ES-I3 (cell line): Measurements from ENCODE around the gene TAS2R60.
"Not testable (repeated sequence)": the region's sequence is repeated elsewhere in the genome, so short reads cannot be mapped to it uniquely, and the experiment has no call there.

Source experiments
- H3K36me3 ChIP-seq: 2 replicates; pipeline ENCODE4 v1.6.1; 2013; ENCODE audit warnings: mild to moderate bottlenecking, low read length, control low read depth, moderate library complexity; ENCODE audit not compliant: insufficient read depth
- H3K4me1 ChIP-seq: 2 replicates; pipeline ENCODE4 v1.6.1; 2013; ENCODE audit warnings: mild to moderate bottlenecking, control low read depth, low read length; ENCODE audit not compliant: insufficient read depth
- H3K9ac ChIP-seq: 2 replicates; pipeline ENCODE4 v1.6.1; 2013; ENCODE audit warnings: low read depth, mild to moderate bottlenecking, low read length, moderate library complexity
- H3K9me3 ChIP-seq: 2 replicates; pipeline ENCODE4 v1.6.1; 2013; ENCODE audit warnings: mild to moderate bottlenecking, low read length, moderate library complexity; ENCODE audit not compliant: control insufficient read depth, insufficient read depth

Gene TAS2R60, protein sequence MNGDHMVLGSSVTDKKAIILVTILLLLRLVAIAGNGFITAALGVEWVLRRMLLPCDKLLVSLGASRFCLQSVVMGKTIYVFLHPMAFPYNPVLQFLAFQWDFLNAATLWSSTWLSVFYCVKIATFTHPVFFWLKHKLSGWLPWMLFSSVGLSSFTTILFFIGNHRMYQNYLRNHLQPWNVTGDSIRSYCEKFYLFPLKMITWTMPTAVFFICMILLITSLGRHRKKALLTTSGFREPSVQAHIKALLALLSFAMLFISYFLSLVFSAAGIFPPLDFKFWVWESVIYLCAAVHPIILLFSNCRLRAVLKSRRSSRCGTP

GRCh38 chr7:143443153-143443552 is at the start of gene TAS2R60:
Gene TAS2R60 (plus strand): TSS chr7:143443453. CDS start chr7:143443453, 0 bp downstream.
- no peaks in the 10 kb centered on the region for H3K9me3 ChIP-seq
- no peaks in the 10 kb centered on the region for H3K36me3 ChIP-seq
- H3K4me1 ChIP-seq, result peaks cover 12% of the 10 kb centered on the region
- no peak within 1 kb of the TSS for H3K9ac ChIP-seq

- no peaks in the 10 kb centered on the region for H3K4me1 ChIP-seq
- H3K36me3 ChIP-seq, result peaks cover 34% of the 10 kb centered on the region
These were observed 49.2 kb upstream of the TAS2R60 start for GRCh38 chr7:143394068-143394467.

GRCh38 chr7:143394777-143395176 is 48.5 kb upstream of the TAS2R60 start:
- no peaks in the 10 kb centered on the region for H3K4me1 ChIP-seq
- H3K36me3 ChIP-seq, result peaks cover 35% of the 10 kb centered on the region

More at GRCh38 chr7:143394068-143394467, 49.2 kb upstream of the TAS2R60 start:
- Histone ChIP-seq H3K9me3 (no peaks in the 10 kb centered on the region), H3K9ac (no peak overlapping the region)

GRCh38 chr7:143395187-143396149 is 47.8 kb upstream of the TAS2R60 start:
- Histone ChIP-seq H3K9me3 (no peaks in the 10 kb centered on the region), H3K36me3 (peaks cover 40% of the 10 kb centered on the region), H3K4me1 (no peaks in the 10 kb centered on the region), H3K9ac (no peak overlapping the region)

More at GRCh38 chr7:143394777-143395176, 48.5 kb upstream of the TAS2R60 start:
- Histone ChIP-seq H3K9ac (no peak overlapping the region), H3K9me3 (no peaks in the 10 kb centered on the region)

DNA sequence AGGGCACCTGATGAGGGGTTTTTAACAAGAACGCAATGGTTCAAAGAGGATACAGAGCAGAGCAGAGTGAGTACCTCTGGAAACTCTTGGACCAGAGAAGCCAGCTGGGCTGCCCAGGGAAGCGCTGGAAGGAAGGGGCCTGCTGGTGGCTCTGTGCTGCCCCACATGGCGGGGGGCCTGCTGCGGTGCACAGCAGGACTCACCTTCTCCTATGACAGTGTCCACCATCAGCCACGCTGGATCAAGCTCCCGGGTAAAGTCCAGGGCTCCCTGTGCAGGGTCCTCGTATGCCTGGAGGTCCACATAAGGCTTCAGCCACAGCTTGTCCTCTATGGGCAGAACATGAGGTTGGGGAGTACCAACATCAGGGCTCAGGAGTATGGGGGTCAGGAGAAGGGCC is 47.1 kb upstream of the TAS2R60 start:
- Histone ChIP-seq H3K36me3 (peaks cover 40% of the 10 kb centered on the region), H3K9ac (no peak overlapping the region), H3K9me3 (no peaks in the 10 kb centered on the region), H3K4me1 (no peaks in the 10 kb centered on the region)

DNA sequence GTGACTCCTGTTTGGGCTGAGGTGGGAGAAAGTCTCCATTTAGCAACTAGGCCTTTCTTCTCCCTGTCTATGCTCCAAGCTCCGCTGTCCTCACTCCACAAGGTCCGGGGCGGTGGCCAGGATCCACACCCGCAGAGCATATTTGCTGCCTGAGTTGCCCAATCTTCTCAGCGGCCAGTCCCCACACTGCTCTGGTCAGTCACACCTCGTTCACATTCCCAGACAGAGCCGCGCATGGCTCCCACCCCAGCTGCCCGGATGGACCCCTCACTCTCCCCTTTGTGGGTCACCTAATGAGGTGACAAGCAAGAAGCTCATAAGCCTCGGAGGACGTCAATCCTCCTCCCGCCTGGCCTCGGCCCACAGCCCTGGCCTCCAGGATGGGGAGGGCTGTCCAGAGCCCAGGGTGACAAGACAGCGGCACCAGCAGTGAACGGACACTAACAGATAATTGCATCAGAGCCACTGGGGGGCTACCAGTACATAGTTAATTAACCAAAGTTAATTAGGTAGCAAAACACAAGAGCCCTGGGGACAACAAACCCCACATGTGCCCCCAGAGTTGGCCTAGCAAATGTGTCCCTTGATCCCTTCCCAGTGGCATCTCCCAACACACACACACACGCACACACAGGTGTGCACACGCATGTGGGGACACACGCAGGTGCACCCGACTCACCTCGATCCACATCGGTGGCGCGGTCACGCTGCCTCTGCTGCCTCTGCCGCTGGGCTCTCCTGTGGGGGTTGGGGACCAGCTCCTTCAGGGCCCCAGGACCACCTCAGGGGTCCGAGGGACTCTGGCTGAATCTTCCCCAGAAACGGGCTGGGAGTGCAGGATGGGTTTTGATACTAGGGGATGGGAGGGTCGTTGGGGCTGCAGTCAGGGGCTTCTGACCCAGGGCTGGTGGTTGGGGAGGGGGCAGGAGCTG is 46.4 kb upstream of the TAS2R60 start:
- Histone ChIP-seq H3K9me3 (no peaks in the 10 kb centered on the region), H3K9ac (no peak overlapping the region), H3K4me1 (no peaks in the 10 kb centered on the region), H3K36me3 (peaks cover 35% of the 10 kb centered on the region)

- Histone ChIP-seq H3K9ac (no peak overlapping the region), H3K36me3 (peaks cover 35% of the 10 kb centered on the region), H3K9me3 (no peaks in the 10 kb centered on the region), H3K4me1 (no peaks in the 10 kb centered on the region)
These were observed 45.3 kb upstream of the TAS2R60 start for GRCh38 chr7:143397710-143398530.

- Histone ChIP-seq H3K4me1 (no peaks in the 10 kb centered on the region), H3K9ac (no peak overlapping the region), H3K9me3 (no peaks in the 10 kb centered on the region), H3K36me3 (peaks cover 33% of the 10 kb centered on the region)
These were observed 44.6 kb upstream of the TAS2R60 start for GRCh38 chr7:143398616-143399015.

- Histone ChIP-seq H3K4me1 (no peaks in the 10 kb centered on the region), H3K9ac (no peak overlapping the region), H3K36me3 (peaks cover 32% of the 10 kb centered on the region), H3K9me3 (no peaks in the 10 kb centered on the region)
These were observed 44.1 kb upstream of the TAS2R60 start for GRCh38 chr7:143399151-143399550.

DNA sequence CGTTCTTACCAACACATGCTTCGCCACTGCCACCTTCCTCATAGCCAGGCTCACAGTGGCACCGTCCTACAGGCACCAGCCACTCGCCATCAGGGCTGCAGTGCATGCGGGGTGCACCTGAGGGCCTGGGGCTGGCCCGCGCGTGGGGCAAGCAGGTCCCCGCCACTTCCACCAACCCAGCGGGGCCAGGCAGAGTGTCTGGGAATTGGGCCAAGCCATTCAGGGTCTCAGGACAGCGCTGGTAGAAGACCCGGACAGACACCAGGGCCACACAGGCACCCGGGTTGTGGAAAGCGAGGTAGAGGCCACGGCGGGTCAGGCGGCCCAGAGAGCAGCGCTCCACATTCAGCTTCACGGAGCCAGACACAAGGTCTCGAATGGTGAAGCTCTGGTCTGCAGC is 43.6 kb upstream of the TAS2R60 start:
- Histone ChIP-seq H3K9ac (no peak overlapping the region), H3K4me1 (no peaks in the 10 kb centered on the region), H3K36me3 (peaks cover 30% of the 10 kb centered on the region)

DNA sequence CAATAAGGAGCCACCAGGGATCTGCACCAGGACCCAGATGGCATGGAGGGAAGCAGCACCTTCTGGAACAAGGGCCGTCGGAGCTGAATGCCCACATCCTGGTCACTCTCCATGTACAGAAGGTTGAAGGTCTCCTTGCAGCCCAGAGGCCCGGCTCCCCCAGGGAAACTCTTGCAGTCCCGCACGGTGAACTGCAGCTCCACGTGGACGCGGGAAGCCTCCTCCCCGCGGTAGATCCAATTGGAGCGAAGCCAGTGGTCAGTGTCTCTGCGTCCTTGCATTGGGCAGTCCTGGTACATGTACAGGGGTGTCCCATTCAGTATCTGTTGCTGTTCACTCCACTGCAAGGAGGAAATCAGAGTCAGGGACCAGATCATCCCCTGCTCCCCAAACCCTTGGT is 42.0 kb upstream of the TAS2R60 start:
- Histone ChIP-seq H3K4me1 (peaks cover 13% of the 10 kb centered on the region), H3K9me3 (no peaks in the 10 kb centered on the region), H3K9ac (no peak overlapping the region), H3K36me3 (peaks cover 15% of the 10 kb centered on the region; the same call in 1 of the 2 replicates)

More for the DNA sequence above, 43.6 kb upstream of the TAS2R60 start:
- no peaks in the 10 kb centered on the region for H3K9me3 ChIP-seq

GRCh38 chr7:143402233-143402632 is 41.0 kb upstream of the TAS2R60 start:
- not testable (repeated sequence) for H3K9ac ChIP-seq, H3K9me3 ChIP-seq
- Histone ChIP-seq H3K4me1 (peaks cover 21% of the 10 kb centered on the region), H3K36me3 (peaks cover 17% of the 10 kb centered on the region; the same call in 1 of the 2 replicates)
